ENCODE data around the gene FUT3.
"Not testable (repeated sequence)": the region's sequence is repeated elsewhere in the genome, so short reads cannot be mapped to it uniquely, and the experiment has no call there.

The FUT3 gene

DNA sequence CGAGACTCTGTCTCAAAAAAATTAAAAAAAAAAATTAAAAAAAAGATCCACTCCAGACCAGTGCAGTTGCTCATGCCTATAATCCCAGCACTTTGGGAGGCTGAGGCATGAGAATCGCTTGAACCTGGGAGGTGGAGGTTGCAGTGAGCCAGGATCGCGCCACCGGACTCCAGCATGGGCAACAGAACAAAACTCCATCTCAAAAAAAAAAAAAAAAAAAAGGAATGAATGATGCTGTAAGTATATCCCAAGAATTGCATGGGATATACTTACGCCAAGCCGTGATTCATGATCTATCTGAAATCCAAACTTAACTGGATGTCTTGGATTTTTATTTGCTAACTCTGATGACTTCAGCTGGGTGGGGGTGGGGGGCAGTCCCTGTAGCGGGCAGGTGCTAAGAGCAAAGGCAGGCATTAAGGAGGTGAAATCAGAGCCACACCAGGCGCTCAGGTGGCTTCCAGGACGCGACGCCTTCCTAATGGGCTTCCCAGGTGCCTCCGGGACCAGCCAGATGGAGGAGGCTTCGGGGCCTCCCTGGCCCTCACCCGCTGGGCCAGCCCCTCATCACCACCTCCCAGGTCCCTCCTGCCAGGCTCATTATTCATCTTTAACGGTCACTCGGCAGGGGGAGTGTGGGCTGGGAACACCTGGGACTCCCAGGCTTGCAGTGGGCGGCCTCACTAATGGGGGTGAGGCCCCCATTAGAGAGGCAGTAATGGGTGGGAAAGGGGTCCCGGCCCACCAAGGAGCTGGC is 30.5 kb upstream of the FUT3 start:
- DNase-seq: no peak

GRCh38 chr19:5880604-5881078 is 29.4 kb upstream of the FUT3 start:
- no peak for DNase-seq

- DNase-seq: no peak
Observed at GRCh38 chr19:5880196-5880595, 28.9 kb upstream of the FUT3 start.

DNA sequence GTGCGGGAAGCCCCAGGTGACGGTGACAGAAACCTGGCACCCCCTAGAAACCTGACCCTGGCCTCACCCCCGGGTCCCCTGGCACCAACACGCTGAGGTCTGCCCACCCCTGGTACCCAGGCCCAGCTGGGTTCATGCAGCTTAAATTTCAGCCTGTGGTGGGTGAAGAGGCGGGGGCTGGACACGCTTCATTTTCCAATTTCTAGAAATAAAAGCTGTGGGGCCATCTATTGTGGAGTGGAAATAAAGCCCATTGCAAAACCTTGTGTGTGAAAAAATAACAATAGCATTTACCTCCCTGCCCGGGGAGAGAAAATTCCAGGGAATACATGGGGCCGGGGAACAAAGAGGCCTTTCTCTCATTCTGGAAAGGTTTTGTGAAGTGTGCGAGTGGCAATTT is 26.6 kb upstream of the FUT3 start:
- no peak for DNase-seq

DNA sequence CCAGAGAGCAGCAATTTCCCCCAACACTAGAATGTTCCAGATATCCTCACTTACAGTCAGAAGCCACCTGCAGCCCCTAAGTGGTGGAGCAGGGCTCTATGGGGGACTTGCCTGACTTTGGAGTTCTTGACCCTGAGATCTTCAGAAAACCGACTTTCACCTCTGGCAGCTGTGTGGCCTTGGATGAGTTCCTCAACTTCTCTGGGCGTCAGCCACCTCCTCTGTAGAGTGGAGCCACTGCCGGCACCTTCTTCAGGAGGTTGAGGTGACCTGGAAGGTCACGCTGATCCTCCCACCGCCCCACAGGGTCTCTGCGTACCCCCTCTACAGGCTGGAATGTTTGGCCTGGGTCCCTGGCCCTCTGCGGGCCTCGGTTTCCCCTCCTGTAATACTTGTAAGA is 26.2 kb upstream of the FUT3 start:
- DNase-seq: no peak

DNA sequence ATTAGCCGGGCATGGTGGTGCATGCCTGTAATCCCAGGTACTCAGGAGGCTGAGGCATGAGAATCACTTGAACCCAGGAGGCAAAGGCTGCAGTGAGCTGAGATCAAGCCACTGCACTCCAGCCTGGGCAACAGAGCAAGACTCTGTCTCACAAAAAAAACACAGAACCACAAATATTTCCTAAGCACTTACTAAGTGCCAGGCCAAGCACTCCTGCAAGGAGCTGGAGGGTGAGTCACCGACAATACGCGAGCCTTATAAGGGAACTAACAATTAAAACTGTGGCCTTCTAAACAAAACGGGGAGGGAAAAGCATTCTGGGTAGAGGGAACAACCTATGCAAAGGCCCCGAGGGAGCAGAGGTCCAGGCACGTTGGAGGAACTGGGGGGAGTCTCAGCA is 23.2 kb upstream of the FUT3 start:
- DNase-seq: not testable (repeated sequence)

GRCh38 chr19:5873617-5874199 is 22.5 kb upstream of the FUT3 start:
- DNase-seq: no peak

DNA sequence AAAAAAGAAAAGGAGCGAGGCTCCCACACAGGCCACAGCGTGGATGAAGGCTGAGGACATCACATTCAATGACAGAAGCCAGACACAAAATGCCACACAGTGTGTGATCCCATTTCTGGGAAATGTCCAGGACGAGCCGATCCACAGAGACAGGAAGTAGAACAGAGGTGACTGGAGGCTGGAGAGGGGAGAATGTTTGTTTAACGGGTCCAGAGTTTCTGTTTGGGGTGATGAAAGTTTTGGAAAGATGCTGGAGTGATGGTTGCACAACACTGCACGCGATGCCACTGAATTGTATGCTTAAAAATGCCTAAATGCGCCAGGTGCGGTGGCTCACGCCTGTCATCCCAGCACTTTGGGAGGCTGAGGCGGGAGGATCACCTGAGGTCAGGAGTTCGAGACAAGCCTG is 19.7 kb upstream of the FUT3 start:
- DNase-seq: no peak

DNA sequence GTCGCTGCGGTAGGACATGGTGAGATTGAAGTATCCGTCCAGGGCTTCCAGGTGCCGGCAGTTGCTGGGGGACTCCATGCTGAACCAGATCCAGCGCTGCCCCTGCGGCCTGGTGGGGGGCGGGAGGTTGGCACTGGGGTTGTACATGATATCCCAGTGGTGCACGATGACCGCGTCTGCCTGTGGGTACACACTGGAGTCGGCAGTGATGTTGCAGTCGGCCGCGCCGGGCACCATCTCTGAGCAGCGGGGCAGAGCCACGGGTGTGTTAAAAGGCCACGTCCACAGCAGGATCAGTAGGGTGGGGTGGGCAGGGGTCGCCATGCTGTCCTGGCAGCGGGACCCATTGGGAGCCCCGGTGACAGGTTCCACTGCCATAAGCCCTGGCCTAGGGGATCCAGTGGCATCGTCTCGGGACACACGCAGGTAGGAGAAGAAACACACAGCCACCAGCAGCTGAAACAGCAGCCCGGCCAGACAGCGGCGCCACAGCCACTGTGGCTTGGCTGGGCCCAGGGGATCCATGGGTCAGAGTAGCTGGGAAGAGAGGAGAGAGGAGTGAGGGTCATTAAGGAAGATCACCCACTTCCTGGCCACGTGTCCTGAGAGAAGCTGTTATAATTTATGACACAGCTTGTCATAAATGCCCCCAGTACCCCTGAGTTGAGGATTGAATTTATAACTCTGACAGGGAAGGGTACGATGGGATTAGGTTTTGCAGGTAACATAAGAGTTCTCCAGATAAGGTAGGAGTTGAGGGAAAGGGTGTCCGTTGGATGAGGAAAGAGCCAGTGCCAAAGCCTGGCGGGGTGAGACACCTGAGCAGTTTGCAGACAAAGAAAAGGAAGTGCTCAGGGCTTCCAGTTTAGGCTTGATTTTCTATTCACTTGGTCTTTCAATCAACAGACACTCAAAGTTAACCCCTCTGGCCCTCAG is 16.2 kb upstream of the FUT3 start:
- DNase-seq: no peak

- no peak for DNase-seq
Observed at GRCh38 chr19:5865772-5866171, 14.5 kb upstream of the FUT3 start.

GRCh38 chr19:5864725-5865486 is 13.7 kb upstream of the FUT3 start:
- DNase-seq: no peak

DNA sequence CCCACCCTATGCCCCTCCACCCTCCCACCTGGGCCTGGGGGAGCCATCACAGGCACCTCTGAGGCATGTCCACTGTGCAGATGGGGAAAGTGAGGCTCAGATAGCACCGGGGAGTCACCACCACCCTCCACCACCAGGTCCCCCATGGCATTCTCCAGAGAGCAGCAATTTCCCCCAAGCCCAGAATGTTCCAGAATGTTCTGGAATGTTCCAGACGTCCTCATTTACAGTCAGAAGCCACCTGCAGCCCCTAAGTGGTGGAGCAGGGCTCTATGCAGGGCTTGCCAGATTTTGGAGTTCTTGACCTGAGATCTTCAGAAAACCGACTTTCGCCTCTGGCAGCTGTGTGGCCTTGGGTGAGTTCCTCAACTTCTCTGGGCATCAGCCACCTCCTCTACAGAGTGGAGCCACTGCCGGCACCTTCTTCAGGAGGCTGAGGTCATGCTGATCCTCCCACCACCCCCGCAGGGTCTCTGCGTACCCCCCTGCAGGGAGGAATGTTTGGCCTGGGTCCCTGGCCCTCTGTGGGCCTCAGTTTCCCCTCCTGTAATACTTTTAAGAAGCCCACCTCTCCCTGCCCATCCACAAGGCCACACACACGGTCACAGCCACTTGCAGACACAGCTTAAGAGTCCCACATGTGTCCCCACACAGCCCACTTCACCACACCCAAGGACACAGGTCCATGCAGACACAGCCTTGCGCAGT is 12.9 kb upstream of the FUT3 start:
- DNase-seq: no peak

- no peak for DNase-seq
Observed at GRCh38 chr19:5863030-5863665, 11.9 kb upstream of the FUT3 start.

DNA sequence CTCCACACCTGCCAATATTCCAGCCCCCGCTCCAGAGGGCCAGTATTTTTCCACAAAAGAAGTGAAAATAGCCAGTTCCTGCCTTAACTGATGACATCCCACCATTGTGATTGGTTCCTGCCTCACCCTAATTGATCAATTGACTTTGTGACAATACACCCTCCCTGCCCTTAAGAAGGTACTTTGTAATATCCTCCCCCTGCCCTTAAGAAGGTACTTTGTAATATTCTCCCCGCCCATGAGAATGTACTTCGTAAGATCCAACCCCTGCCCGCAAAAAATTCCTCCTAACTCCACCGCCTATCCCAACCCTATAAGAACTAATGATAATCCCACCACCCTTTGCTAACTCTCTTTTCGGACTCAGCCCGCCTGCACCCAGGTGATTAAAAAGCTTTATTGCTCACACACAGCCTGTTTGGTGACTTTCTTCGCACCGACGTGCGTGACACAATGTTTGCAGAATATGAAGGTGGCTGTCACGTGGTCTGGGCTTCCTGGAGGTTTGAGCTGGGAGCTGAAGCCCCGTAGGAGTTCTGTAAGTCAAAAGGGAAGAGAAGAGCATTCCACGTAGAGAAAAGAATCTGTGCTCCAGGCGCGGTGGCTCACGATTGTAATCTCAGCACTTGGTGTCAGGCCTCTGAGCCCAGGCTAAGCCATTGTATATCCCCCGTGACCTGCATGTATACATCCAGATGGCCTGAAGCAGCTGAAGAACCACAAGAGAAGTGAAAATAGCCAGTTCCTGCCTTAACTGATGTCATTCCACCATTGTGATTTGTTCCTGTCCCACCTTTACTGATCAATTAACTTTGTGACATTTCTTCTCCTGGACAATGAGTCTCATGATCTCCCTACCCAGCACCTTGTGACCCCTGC is 6.2 kb upstream of the FUT3 start:
- no peak for DNase-seq

GRCh38 chr19:5855151-5855550 is 3.9 kb upstream of the FUT3 start:
- not testable (repeated sequence) for DNase-seq

DNA sequence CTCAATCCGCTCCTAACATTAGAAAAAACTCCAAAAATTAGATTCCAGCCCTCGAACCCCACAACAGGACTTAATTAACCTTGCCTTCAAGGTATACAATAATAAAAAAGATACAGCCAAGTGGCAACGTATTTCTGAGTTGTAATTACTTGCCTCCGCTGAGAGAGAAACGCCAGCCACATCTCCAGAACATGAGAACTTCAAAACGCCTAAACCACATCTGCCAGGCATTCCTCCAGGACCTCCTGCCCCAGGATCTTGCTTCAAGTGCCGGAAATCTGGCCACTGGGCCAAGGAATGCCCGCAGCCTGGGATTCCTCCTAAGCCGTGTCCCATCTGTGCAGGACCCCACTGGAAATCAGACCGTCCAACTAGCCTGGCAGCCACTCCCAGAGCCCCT is 2.9 kb upstream of the FUT3 start:
- DNase-seq: not testable (repeated sequence)

GRCh38 chr19:5850743-5851293 is 431 bp downstream of the FUT3 start:
- no peak for DNase-seq

GRCh38 chr19:5850189-5850588 is 1.1 kb downstream of the FUT3 start:
- DNase-seq: no peak

DNA sequence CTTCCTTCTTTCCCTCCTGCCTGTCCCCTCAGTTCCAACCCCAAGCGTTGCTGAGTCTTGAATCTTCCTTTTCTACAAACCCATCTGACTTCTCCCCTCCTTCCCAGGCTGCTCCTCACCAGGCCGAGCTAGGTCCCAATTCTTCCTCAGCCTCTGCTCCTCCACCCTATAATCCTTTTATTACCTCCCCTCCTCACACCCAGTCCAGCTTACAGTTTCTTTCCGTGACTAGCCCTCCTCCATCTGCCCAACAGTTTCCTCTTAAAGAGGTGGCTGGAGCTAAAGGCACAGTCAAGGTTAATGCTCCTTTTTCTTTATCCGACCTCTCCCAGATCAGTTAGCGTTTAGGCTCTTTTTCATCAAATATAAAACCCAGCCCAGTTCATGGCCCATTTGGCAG is 2.6 kb downstream of the FUT3 start:
- not testable (repeated sequence) for DNase-seq

- DNase-seq: not testable (repeated sequence)
Observed at GRCh38 chr19:5847846-5848245, 3.4 kb downstream of the FUT3 start.

Data from NCI-H345 (cell line).